ENCODE results near the gene MAP2.

Gene MAP2

GRCh38 chr2:209425471-209426071 is 1.7 kb downstream of the MAP2 start:
- DNase-seq (ENCODE audit: low read depth), result no peak

GRCh38 chr2:209426432-209426831 is 2.6 kb downstream of the MAP2 start:
- DNase-seq (ENCODE audit: low read depth), result no peak

GRCh38 chr2:209431701-209432100 is 7.9 kb downstream of the MAP2 start:
- no peak for DNase-seq (ENCODE audit: low read depth)

DNA sequence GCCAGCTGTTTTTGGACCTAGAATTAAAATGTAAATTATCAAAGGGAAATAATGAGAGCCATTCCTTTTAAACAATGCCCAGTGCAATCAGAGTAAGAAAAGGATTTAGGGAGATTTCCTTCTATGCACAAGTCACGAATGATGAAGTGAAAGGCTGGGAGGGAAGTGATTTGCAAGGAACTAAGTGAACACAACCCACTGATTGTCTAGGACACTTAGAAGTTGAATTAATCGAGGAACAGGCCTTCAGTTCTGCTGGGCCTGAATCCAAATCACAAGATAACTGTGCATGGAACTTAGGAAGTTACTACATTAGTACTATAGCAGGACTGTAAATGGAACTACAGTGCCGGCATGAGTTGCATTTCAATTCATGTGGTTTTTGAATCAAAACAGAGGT is 17.7 kb downstream of the MAP2 start:
- DNase-seq (ENCODE audit: low read depth), result no peak

GRCh38 chr2:209442939-209443338 is 19.1 kb downstream of the MAP2 start:
- no peak for DNase-seq (ENCODE audit: low read depth)

DNA sequence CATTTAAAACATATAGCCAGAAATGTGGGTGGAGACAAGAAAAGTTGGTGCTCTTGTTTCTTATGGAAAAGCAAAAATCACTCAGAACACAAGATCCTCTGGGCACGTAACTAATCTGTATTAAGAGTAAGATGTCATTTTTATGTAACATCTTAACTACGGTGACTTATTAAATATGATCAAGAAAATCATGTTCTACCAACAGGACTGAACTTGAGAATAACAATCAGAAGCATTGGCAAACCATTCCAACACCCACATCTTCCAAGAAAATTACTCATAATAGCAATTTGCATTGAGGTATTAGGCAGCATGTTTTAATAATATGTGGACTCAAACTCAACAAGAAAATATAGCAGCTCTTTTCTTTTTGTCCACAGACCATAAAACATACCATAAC is 21.6 kb downstream of the MAP2 start:
- no peak for DNase-seq (ENCODE audit: low read depth)

DNA sequence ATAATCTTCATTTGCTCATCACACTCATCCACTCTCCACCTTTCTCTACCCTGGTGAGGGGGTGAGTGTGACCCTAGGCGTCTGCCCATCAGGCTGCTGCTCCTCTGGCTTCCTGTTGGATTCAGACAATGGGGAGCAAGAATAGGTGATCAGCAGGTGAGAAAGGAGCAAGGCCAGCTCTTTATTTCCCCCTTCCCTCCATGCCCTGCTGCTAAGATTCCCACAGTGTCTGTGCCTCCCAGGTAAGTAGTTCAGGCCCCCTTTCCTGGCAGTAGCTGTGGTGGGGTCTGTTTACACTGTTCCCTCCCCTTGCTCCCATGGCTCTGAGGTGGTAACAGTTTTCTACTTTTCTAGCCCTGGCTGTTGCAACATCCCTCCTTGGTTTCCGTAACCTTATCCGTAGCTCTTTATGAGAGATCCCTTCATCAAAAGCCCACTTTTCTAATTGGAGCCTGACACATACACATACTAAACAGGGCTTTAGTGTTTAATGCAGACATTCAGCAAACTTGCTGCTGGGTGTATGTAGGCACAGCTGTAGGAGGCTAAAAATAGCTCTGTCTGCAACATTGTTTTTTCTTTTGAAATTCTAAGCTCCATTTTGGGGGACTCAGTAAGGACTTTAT is 27.5 kb downstream of the MAP2 start:
- no peak for DNase-seq (ENCODE audit: low read depth)

GRCh38 chr2:209456489-209456888 is 32.6 kb downstream of the MAP2 start:
- no peak for DNase-seq (ENCODE audit: low read depth)

DNA sequence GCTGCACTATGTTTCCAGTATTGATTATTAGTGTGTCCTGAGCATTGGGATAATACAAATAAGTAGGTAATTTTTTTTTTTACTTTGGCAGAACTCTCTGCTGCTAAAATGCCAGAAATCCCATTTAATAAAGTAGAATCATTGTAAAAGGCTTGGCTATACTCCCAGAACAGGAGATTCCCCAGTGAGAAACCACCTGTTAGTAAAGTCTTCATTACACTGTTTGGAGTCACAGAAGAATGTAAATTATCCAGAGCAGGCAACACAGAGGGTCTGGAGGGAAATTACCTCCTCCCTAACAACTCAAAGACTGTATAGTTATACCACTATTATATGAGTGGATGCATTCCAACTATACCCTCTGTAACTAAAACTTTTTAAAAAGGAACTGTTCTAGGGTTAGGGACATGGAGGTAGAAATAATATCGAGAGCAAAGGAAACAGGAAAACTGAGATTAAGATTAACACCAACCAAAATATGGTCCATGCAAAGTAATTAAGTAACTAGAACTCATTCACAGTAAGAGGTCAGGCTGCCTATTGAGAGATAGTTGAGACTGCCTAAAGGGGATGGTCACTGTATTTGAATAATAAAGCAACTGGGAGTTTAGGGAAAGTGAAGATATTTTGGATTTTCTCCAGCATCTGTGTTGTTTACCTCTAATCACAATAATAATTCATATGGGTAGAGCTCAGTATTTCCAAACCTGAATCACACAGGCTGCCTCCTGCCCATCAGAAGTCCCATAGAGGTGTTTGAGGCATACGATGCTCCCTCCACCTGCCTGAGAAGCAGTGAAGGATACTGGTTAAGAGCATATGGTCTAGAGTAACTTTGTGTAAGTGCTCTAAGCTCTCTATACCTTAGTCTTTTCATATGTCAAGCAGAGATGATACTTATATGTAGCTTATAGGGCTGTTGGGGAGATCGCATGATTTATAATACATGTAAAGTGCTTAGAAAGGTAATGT is 34.4 kb downstream of the MAP2 start:
- DNase-seq (ENCODE audit: low read depth), result no peak

DNA sequence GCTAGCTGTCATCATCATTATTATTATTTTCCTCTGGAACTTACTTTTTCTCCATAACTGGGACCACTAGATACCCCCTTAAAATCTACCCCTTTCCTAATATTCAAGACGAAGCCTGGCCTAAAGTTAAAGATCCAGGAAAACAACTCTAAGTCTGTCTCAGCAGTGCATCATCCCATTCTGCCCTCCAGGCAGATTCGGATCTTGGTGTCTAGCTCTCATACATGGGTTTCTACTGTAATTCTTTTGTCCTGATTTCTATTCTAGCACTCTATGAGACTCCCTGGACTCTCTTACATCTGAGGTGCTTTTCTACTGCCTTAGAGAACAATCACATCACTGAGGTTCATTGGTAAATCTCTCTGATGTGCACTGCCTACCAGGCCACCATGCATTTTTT is 35.5 kb downstream of the MAP2 start:
- DNase-seq (ENCODE audit: low read depth), result no peak

DNA sequence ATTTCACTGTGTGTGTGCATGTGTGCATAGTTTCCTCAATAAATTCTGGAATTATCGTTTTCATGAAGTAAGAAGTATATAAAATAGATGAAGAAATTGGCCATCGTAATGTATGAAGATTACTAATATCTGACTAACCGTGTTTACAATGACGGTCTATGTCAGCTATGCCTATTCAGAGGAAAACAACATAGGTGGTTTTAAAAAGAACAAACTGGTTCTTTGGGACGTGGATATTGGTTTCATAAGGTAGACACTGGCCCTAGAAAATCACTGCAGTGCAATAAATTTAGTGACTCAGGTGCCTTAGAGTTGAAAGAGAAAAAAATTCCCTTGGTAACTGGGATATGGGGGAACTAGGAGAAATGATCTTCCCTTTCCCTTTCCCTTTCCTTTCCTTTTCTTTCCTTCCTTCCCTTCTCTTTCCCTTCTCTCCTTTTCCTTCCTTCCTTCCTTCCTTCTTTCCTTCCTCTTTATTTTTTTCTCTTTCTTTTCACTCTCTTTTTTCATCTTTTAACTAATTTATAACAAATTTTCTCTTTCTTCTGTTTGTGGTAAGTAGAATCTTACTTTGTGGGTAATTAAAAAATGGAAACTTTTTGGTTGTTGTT is 36.4 kb downstream of the MAP2 start:
- DNase-seq (ENCODE audit: low read depth), result no peak

GRCh38 chr2:209463226-209463625 is 39.4 kb downstream of the MAP2 start:
- DNase-seq (ENCODE audit: low read depth), result no peak

- DNase-seq (ENCODE audit: low read depth), result no peak
Observed at GRCh38 chr2:209463835-209464234, 40.0 kb downstream of the MAP2 start.

- DNase-seq (ENCODE audit: low read depth), result no peak
Observed at GRCh38 chr2:209468846-209469245, 45.0 kb downstream of the MAP2 start.

GRCh38 chr2:209469481-209469880 is 45.6 kb downstream of the MAP2 start:
- no peak for DNase-seq (ENCODE audit: low read depth)

- no peak for DNase-seq (ENCODE audit: low read depth)
Observed at GRCh38 chr2:209470466-209470865, 46.6 kb downstream of the MAP2 start.

DNA sequence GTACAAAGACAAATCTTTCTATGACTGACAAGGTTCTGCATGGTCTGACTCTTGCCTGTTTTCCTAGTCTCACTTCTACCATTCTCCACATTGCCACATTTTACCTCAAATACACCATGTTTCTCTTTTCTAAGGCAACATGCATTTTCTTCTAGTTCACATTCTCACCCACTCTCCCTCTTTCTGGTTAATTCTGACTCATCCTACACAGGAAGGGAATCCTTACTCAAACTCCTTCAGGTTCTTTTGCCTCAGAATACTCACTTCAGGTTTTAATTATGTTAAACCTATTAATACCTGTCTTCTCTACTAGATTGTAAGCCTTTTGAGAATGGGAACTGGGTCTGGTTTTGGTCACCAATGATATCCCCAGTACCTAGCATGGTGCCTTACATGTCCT is 47.2 kb downstream of the MAP2 start:
- DNase-seq (ENCODE audit: low read depth), result no peak

DNA sequence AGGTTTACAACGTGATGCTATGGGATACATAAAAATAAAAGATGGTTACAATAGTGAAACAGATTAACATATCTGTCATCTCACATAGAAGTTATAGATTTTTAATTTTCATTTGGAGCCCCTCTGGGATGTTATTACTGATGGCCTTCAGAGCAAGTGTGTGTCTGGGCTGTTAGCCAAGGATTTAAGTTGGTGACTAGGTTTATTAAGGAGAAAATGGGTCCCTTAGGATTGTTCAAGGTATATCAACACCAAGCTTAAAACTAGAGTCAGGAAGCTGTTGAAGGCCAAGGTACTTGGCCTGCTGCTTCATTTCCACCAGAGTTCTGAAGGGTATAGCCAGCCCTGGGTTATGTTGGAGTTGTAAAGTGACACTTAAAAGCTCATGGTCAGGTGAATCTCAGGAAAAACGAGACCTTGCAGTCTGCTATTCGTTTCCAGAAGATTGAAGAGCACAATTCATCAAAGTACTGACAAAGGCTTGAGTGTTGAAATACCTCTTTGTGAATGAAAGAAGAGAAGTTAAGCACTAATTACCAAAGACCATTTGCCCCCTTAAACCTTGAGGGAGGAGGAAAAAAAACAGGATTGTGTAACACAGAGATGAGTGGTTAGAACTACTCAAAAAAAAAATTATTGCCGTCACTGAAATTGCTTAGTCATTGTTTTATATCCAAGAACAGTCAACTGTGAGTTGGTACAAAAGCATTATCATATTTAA is 48.4 kb downstream of the MAP2 start:
- DNase-seq (ENCODE audit: low read depth), result no peak

GRCh38 chr2:209472871-209473270 is 49.0 kb downstream of the MAP2 start:
- no peak for DNase-seq (ENCODE audit: low read depth)

- DNase-seq (ENCODE audit: low read depth), result no peak
Observed at GRCh38 chr2:209473930-209474419, 50.1 kb downstream of the MAP2 start.

DNA sequence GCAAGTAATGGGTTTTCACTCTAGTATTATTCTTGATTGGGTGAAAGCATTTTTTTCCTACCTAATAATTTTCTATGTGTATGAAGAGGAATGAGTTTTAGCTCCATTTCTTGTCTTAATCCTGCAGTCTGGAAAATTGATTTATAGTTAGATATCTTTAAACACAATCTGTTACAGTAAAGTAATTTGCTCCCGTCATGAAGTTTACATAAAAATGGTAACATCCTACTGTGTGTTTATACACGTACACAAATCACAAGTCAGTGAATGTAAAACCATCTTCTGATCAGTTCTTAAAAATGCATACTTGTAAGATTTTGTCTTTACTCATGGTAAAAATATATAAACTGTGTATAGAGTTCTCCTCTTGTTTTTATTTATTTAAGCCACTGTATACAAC is 51.1 kb downstream of the MAP2 start:
- no peak for DNase-seq (ENCODE audit: low read depth)
